ENCODE results near the gene SLFN14. TPM values are rescaled to one million over a fixed set of nuclear protein-coding genes. Genes with fewer than 3 reads are reported as not detected.
"Not testable (repeated sequence)": the region's sequence is repeated elsewhere in the genome, so short reads cannot be mapped to it uniquely, and the experiment has no call there.

Gene SLFN14
- total RNA-seq, 1 experiment from 2014 or later: not detected

DNA sequence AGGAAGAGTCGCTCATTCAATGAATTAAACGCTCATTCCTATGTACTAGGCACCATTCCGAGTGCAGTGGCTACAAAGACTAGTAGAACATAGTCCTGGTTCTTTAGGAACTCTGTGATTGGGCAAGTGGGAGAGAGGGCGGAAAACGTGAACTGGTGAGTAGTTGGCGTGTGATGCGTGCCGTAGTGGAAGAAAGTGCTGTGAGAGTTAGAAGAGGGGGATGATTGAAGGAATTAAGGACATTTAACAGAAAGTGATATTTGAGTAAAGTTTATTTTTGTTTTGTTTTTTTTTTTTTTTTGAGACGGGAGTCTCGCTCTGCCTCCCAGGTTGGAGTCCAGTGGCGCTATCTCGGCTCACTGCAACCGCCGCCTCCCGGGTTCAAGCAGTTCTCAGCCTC lies 7.9 kb upstream of the SLFN14 start:
- peak; percentile 63 for DNase-seq (ENCODE audit: low read depth)
- in situ Hi-C loops (cut with HindIII; ENCODE audit: low pct_unique_long_range_greater_than_20kb, low sequenced_read_pairs): no loop called here

DNA sequence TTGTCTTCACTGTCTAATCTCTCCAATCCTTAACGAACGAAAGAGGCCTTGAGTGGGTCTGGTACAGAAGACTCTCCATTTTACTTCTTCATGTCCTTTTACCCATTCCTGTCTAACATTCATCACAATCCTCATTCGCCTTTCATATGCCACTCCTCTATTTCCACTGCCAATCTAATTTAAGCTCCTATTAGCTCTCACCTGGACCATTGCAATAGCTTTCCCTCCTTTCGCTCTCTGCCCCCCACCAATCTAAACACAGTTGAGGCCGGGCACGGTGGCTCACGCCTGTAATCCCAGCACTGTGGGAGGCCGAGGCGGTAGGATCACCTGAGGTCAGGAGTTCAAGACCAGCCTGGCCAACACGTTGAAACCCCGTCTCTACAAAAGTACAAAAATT lies 6.3 kb upstream of the SLFN14 start:
- no peak for DNase-seq (ENCODE audit: low read depth)
- in situ Hi-C loops (cut with HindIII; ENCODE audit: low pct_unique_long_range_greater_than_20kb, low sequenced_read_pairs): no loop called here

DNA sequence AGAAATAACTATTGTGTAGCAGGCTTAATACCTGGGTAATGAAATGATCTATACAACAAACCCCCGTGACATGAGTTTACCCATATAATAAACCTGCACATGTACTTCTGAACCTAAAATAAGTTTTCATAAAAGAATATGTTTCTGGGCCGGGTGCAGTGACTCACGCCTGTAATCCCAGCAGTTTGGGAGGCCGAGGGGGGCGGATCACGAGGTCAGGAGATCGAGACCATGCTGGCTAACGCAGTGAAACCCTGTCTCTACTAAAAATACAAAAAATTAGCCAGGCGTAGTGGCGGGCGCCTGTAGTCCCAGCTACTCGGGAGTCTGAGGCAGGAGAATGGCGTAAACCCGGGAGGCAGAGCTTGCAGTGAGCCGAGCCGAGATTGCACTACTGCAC lies 2.6 kb upstream of the SLFN14 start:
- DNase-seq (ENCODE audit: low read depth); in situ Hi-C loops (cut with HindIII; ENCODE audit: low pct_unique_long_range_greater_than_20kb, low sequenced_read_pairs): not testable (repeated sequence)

DNA sequence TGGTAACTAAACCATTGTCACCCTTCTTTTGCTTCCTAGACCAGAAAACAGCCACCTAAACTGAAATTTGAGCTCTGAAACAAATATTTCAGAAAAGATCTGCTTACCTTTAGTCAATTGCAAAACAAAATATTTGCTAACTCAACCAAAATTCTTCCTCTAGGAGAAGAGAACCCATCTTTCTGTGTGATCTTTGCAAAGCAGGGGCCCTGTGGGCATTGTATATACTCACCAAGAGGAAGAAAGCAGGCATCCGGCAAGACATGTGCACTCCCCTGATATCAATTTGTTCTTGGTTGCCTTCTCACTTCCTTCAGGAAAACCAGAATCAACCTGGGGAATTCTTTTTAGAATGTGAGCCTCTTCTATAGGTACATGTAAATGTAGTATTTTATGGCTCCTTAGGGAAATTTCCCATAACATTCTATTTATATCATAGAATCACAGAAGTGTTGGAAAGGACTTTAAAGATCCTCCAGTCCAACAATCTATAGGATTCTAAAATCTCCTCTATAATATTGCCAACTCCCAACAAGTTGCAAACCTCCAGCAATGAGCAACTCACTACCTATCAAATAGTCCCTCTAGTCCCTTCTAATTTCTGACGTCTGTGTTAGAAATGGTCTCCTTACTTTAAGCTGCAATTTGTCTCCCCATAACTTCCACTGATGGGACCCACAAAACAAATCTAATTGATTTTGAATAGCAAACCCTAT lies 966 bp downstream of the SLFN14 start:
- no peak for DNase-seq (ENCODE audit: low read depth)
- in situ Hi-C loops (cut with HindIII; ENCODE audit: low pct_unique_long_range_greater_than_20kb, low sequenced_read_pairs): no loop called here

DNA sequence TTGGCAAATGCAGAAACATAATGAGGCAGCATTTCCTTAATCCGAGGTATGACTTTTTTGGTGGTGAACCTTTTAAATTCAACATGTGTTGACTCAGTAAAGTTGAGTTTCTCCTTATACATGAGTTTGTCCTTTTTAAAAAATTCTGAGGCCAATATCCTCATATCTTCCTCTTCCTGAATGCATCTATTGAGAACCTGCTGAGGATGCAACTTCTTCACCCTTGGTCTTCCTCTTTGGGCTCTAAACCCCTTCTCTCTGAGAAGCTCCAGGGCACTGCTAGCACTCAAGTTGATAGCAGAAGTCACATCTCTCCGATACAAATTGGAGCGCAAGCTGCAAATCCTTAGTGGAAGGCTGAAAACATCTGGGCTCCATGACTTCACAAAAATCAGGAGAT lies 3.3 kb downstream of the SLFN14 start:
- in situ Hi-C loops (cut with HindIII; ENCODE audit: low pct_unique_long_range_greater_than_20kb, low sequenced_read_pairs): no loop called here
- DNase-seq (ENCODE audit: low read depth): no peak

DNA sequence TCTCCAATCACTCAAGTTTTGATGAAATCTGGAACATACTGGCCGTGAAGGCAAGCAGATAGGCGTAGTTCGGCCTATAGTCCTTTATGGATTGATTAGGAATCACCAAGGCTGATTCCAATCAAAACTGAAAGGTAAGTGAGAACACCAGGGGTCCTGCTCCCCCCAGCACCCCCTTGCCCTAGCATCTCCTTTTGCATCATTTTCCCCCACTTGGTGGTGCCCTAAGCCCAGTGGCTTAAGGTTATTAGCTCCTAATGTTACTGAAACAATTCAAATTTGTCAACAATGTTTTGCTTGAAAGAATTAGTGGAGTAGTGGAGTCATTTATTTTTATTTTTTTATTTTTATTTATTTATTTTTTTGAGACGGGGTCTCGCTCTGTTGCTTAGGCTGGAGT lies 4.9 kb downstream of the SLFN14 start:
- DNase-seq (ENCODE audit: low read depth): no peak
- in situ Hi-C loops (cut with HindIII; ENCODE audit: low pct_unique_long_range_greater_than_20kb, low sequenced_read_pairs): no loop called here

DNA sequence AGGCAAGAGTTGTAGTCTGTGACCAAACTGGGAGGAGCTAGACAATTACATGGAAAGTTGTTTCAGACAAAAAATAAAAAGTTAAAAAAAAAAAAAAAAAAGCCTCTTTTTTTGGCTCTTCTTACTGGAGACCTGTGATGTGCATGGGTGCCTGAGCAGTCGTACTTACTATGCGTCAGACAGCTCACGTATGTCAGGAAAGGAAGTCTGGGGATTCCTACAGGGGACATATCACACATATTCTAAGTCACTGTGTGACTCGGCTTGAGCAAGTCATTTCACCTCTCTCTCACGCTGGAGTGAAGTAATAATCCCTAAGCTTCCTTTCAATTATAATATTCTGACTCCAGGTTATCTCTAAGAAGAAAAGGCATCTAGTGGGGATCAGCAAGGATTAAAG lies 6.0 kb downstream of the SLFN14 start:
- no peak for DNase-seq (ENCODE audit: low read depth)
- in situ Hi-C loops (cut with HindIII; ENCODE audit: low pct_unique_long_range_greater_than_20kb, low sequenced_read_pairs): no loop called here

DNA sequence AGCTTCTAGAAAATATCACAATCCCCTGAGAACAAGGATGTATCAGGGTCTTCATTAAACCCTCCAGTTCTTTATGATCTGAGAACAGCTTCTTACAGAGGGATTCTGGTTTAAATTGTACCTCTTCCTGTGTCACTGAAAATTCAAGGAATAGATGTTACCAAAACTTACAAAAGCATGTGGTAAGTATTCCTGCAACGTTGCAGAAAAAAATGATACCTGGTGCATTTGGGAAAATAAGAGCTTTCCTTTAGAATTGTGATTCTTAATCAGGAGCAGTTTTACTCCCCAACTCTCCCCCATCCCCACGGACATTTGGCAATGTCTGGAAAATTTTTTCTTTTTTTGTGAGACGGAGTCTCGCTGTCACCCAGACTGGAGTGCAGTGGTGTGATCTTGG lies 7.3 kb downstream of the SLFN14 start:
- in situ Hi-C loops (cut with HindIII; ENCODE audit: low pct_unique_long_range_greater_than_20kb, low sequenced_read_pairs): no loop called here
- no peak for DNase-seq (ENCODE audit: low read depth)

DNA sequence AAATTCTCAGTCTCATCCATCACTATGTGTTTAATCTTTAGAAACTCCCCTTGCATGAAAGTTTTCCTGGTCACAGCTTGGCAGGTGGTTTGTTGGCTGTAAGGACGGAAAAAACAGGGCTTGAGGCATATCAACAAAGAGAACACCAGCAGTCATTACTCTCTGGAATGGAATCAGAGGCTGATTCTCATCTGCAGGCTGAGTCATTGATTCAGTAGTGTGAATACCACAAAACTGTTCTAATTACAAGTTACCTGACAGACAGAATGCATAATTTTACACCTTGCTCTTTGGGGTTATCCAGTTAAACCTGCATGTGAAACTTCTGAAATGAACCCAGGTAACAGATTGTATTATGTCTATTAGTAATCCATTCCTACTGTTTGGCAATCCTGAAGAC lies 11.6 kb downstream of the SLFN14 start:
- no peak for DNase-seq (ENCODE audit: low read depth)
- in situ Hi-C loops (cut with HindIII; ENCODE audit: low pct_unique_long_range_greater_than_20kb, low sequenced_read_pairs): loop anchor here (25.0 kb wide), 1 partner anchor 237 kb away; no protein-coding TSS in a partner anchor

DNA sequence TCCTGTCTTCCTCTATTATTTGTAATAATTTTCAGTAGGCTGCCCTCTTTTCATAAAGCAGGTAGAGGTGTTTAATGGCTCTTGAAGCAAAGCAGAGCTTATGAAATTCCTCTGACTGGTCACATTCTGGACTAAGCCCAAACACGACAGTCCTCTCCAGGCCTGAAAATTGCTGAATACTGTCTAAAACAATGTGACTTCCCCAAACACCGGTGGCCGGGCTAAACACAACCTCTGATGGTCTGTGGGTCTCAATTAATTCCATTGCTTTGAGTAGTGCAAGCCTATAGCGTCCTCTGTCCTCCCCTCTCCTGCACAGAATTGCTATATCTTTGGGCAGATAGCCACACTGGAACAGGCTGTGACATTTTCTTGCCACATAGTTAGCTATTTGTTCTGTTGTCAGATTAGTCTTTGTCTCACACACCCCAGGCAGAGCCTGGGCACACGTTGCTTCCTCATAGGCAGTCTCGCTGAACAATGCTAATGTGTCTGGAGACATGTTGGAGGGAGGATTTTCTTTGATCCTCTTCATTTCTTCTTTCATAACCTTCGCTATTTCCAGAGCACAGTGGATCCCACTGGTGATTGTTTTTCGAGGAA lies 12.3 kb downstream of the SLFN14 start:
- DNase-seq (ENCODE audit: low read depth): no peak
- in situ Hi-C loops (cut with HindIII; ENCODE audit: low pct_unique_long_range_greater_than_20kb, low sequenced_read_pairs): loop anchor here (25.0 kb wide), 1 partner anchor 236 kb away; no protein-coding TSS in a partner anchor

DNA sequence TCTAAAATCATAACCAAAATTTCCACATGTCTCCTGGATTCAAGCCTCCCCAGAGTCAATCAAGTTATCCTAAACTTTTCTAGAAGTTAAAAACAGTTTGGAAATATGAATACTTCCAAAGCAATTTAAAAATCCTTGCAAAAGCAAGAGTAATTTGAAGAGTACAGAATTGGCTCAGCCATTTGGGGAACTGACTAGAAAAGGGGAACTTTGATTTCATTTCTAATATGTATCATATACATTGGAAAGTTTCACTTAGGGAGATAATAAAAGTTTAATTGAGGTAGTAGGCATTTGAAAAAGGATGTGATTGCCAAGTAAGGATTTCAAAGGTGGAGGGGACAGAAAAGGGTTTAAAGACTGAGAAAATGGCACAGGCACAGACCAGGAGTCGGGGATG lies 14.1 kb downstream of the SLFN14 start:
- in situ Hi-C loops (cut with HindIII; ENCODE audit: low pct_unique_long_range_greater_than_20kb, low sequenced_read_pairs): loop anchor here (25.0 kb wide), 1 partner anchor 234 kb away; no protein-coding TSS in a partner anchor
- DNase-seq (ENCODE audit: low read depth): no peak

DNA sequence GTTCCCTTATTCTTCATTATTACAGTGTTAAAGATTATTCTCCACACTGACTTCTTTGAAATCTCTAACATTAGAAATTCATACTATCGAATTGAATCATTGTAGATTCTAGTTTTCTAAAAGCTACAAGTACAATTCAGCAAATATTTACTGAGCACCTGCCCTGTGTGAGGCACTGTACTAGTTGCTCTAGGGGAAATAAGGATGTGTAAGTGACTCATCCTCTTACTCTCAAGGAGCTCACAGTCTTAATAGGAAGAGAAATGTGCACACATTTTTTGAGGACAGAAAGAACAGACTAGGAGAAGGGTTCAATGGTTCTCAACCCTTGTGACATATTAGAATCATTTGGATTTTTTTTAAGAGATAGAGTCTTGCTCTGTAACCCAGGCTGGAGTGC lies 15.5 kb downstream of the SLFN14 start:
- DNase-seq (ENCODE audit: low read depth): no peak
- in situ Hi-C loops (cut with HindIII; ENCODE audit: low pct_unique_long_range_greater_than_20kb, low sequenced_read_pairs): loop anchor here (25.0 kb wide), 1 partner anchor 233 kb away; no protein-coding TSS in a partner anchor

DNA sequence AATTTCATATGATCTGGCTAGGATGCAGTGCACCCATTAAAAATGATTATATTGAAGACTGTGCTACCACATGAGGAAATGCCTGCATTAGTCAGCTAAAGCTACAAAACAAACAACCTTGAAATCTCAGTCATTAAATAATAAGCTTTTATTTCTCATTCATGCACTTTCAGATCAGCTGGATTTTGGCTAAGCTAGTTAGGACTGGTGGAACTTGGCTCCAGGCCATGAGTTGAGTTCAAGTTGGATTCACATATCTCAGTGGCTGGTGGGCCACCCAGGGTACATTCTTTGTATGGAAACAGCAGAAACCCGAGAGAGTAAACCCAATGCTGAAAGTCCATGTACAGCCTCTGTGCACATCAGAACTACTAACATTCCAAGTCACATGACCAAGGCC lies 16.8 kb downstream of the SLFN14 start:
- no peak for DNase-seq (ENCODE audit: low read depth)
- in situ Hi-C loops (cut with HindIII; ENCODE audit: low pct_unique_long_range_greater_than_20kb, low sequenced_read_pairs): loop anchor here (25.0 kb wide), 1 partner anchor 232 kb away; no protein-coding TSS in a partner anchor

DNA sequence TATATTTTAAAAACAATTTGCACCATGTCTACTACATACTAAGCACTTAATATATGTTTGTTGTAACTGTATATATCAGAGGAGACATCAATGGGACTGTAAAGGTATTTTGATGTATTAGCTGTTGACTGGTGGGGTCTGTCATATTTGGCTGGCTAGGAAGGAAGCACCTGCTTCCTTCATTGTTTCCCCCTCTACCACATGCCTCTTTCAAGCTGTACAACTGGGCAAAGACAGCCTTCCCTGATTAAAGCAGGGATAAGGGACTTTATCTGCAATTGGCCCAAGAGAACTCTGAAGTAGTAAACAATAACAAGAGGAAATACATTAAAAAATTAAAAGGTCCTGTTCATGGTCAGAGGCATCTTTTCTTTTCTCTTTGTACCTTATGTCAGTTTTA lies 17.6 kb downstream of the SLFN14 start:
- no peak for DNase-seq (ENCODE audit: low read depth)
- in situ Hi-C loops (cut with HindIII; ENCODE audit: low pct_unique_long_range_greater_than_20kb, low sequenced_read_pairs): loop anchor here (25.0 kb wide), 1 partner anchor 231 kb away; no protein-coding TSS in a partner anchor

DNA sequence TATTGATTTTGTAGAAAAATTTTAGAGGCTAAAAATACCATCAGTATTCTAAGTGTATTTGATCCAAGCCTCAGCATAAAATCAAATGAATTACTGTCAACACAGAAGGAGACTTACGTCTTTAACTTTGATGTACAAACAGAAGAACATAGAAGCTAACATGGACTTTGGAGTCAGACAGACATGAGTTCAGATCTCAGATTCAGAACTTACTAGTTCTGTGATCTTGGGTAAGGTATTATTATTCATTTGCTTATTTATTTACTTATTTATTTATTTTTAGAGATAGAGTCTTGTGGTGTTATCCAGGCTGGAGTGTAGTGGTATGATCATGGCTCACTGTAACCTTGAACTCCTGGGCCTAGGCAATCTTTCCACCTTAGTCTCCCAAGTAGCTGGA lies 19.2 kb downstream of the SLFN14 start:
- in situ Hi-C loops (cut with HindIII; ENCODE audit: low pct_unique_long_range_greater_than_20kb, low sequenced_read_pairs): loop anchor here (25.0 kb wide), 1 partner anchor 229 kb away; no protein-coding TSS in a partner anchor

DNA sequence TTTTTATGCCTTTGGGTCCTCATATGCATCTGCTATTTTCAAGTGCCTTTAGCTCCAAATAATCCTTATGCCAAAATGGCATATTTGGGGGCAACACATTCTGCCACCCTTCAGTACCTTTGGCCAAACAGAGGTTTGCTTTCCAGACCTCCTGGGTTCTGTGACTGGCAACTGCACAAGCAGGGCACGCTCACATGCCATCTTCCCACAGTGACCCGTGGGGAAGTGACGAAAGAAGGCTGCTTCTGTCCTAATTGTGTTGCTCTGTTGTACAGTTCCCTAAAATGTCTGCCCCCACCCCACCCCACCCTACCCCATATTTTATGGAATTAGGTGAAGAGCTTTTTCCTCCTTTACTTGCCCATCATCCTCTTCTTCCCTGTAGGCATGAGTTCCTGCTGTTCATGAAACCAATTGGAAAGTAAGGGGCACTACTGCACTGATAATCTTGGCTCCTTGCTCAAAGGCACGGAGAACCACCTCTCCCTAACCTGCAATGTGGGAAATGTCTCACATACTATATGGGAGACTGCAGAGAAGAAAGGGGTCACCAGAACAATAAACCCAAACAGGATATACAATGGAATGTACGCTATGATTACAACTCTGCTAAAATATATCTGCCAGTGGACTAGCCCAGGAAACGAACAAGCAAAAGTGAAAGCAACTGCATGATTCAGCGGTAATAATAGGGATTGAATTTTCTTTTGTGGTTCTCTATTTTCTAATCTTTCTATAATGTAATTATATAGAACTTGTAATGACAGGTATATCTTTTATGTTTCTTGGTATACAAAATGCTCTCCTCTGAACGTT lies 19.8 kb downstream of the SLFN14 start:
- in situ Hi-C loops (cut with HindIII; ENCODE audit: low pct_unique_long_range_greater_than_20kb, low sequenced_read_pairs): loop anchor here (25.0 kb wide), 1 partner anchor 228 kb away; no protein-coding TSS in a partner anchor
- no peak for DNase-seq (ENCODE audit: low read depth)

More for the DNA sequence above, 19.2 kb downstream of the SLFN14 start:
- no peak for DNase-seq (ENCODE audit: low read depth)

DNA sequence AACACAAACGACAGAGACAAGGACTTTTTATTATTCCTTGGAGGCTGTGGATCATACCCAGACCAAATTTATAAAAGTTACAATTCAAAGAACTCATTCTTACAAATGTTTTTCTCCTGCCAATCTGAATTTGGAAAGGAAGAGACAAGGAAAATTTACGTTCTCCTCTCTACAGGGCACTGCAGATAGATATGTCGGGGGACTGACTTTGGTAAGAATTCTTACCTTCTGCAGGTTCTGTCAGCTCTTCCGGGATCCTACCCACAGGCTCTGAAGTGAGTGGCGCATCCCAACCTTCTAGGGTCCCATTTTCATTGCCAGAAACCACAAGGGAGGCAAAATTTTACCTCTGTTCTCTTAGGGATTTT lies 21.0 kb downstream of the SLFN14 start:
- in situ Hi-C loops (cut with HindIII; ENCODE audit: low pct_unique_long_range_greater_than_20kb, low sequenced_read_pairs): loop anchor here (25.0 kb wide), 1 partner anchor 227 kb away; no protein-coding TSS in a partner anchor
- no peak for DNase-seq (ENCODE audit: low read depth)

DNA sequence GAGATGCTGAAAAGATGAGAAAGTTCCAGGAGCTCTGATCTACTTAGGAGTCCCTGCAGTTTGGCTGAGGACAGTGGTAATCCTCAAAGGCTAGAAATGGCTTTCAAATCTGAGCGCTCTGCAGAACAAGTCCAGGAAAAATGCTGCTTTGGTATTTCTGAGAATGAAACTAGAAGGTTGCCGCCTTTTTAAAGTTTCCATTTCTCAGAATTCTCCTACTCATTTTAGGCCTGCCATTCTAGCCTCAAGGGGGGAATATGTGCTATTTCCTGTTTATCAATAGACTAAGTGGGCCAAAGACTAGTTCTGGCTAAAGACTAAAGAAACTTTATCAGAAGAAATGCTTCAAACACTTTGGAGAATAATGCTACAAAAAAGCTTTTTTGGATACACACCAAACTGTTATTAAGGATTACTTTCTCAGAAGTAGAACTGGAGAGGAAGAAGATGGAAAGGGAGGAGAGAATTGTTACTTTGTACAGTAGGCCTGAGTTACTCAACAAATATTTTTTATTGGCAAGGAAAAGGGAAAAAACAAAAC lies 22.9 kb downstream of the SLFN14 start, which contains the start of gene SLFN12L:
SLFN12L (minus strand) TSS at position 78 of the 541 bp plus-strand sequence. CDS start 15,314 bp downstream, outside the sequence.
- no peak for DNase-seq (ENCODE audit: low read depth)
- in situ Hi-C loops (cut with HindIII; ENCODE audit: low pct_unique_long_range_greater_than_20kb, low sequenced_read_pairs): loop anchor here (25.0 kb wide), 1 partner anchor 225 kb away; no protein-coding TSS in a partner anchor

Data from Caki2 (cell line).